Measurements from ENCODE around the gene TP73.

TP73 gene

DNA sequence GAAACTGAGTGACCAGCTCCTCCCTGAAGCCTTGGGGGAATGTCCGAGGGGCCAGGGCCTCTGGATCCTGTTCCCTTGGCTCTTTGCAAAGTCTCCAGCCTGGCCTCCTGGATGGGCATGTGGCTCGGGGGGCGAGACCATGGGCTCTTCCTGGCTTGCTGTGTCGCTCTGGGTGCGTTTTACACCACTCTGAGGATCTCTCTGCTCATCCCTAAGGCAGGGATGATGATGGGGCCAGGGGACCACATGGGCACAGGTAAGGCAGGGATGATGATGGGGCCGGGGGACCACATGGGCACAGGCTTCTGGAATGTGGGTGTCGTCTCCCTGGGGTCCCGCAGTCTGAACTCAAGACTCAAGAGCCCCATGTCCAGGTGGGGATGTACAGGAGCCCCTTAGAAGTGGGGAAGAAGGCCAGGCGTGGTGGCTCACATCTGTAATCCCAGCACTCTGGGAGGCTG, 17.7 kb downstream of the TP73 start:
- Histone ChIP-seq H3K4me2 (no peak overlapping the region), H3K79me2 (ENCODE audit: insufficient read depth, low read depth) (no peaks in the 10 kb centered on the region), H3K27me3 (ENCODE audit: insufficient read depth, low read depth) (peaks cover 92% of the 10 kb centered on the region), H3K36me3 (ENCODE audit: insufficient read depth) (no peaks in the 10 kb centered on the region), H3K4me1 (ENCODE audit: low read depth, poor library complexity, severe bottlenecking) (peaks cover 11% of the 10 kb centered on the region), H3K9ac (no peak overlapping the region), H3K4me3 (IDR thresholded peaks at IDR 0.05; ENCODE audit: insufficient read depth, low read depth, low read length) (no peak overlapping the region), H4K20me1 (ENCODE audit: insufficient read depth) (no peaks in the 10 kb centered on the region), H2AFZ (ENCODE audit: low read depth) (no peak overlapping the region), H3K27ac (no peak overlapping the region)
- TF ChIP-seq, protein P1, sequence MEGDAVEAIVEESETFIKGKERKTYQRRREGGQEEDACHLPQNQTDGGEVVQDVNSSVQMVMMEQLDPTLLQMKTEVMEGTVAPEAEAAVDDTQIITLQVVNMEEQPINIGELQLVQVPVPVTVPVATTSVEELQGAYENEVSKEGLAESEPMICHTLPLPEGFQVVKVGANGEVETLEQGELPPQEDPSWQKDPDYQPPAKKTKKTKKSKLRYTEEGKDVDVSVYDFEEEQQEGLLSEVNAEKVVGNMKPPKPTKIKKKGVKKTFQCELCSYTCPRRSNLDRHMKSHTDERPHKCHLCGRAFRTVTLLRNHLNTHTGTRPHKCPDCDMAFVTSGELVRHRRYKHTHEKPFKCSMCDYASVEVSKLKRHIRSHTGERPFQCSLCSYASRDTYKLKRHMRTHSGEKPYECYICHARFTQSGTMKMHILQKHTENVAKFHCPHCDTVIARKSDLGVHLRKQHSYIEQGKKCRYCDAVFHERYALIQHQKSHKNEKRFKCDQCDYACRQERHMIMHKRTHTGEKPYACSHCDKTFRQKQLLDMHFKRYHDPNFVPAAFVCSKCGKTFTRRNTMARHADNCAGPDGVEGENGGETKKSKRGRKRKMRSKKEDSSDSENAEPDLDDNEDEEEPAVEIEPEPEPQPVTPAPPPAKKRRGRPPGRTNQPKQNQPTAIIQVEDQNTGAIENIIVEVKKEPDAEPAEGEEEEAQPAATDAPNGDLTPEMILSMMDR (conservative IDR thresholded peaks at IDR 0.05; ENCODE audit: low read depth, low read length): no peak

DNA sequence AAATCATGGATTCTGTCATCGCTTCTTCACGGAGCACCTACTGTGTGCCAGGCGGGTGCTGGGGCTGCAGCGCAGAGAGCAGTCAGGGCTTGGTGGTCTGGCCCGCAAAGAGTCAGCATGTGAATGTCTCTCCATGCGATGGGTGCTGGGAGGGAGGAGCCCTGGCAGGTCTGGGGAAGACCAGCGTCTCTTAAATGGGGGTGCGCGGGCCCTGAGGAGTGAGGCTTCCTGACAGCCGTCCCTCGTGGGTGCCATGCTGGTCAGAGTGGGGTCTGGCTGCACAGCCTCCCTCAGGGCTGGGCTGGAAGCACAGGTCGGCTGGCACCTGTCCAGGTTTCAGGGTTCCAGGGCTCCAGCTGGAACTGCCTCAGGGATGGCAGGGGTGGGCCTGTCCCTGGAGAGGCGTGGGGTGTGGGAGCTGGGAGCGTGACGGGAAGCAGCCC, 18.5 kb downstream of the TP73 start:
- H3K27ac ChIP-seq: no peak overlapping the region
- peaks cover 11% of the 10 kb centered on the region for H3K4me1 ChIP-seq (ENCODE audit: low read depth, poor library complexity, severe bottlenecking)
- no peak overlapping the region for H2AFZ ChIP-seq (ENCODE audit: low read depth)
- H3K4me2 ChIP-seq: no peak overlapping the region
- H3K79me2 ChIP-seq (ENCODE audit: insufficient read depth, low read depth): no peaks in the 10 kb centered on the region
- H3K9ac ChIP-seq: no peak overlapping the region
- no peaks in the 10 kb centered on the region for H4K20me1 ChIP-seq (ENCODE audit: insufficient read depth)
- TF ChIP-seq, protein P1 (conservative IDR thresholded peaks at IDR 0.05; ENCODE audit: low read depth, low read length): no peak
- H3K36me3 ChIP-seq (ENCODE audit: insufficient read depth): no peaks in the 10 kb centered on the region
- H3K27me3 ChIP-seq (ENCODE audit: insufficient read depth, low read depth): peaks cover 92% of the 10 kb centered on the region
- no peak overlapping the region for H3K4me3 ChIP-seq (IDR thresholded peaks at IDR 0.05; ENCODE audit: insufficient read depth, low read depth, low read length)

DNA sequence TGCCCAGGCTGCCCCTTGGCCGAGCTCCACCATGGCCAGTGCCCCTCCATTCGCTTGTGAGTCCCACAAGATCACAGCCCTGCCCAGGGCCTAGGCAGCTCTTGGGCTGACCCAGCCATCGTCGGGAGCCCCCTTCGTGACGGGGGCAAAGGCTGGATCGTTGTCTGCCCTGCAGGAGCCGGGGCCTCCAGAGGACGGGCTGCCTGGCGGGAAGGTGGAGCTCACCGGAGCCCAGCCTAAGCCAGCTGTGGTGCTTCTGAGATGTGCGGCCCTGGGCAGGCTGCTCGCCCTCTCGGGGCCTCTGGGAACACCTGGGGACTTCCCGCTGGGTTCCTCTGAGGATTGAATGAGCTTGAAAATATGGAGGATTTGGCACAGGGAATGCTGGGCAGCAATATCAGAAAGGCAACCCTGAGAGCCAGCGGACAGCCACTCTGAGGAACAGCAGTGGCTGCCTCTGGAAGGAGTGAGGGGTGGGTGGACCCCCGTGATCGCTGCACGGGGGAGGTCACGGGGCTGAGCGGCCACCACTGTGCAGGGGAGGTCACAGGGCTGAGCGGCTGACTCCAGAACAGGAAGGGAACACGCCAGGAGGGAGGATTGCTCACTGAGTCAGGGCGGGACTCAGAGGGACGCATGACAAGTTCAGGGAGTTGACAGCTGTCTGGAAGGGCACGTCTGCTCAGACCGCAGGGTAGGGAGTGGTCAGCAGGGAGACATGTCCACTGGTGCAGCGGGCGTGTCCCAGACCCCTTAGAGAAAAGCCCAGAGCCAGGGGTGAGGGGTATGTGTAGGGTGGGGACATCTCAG, 19.3 kb downstream of the TP73 start:
- Histone ChIP-seq H3K4me2 (no peak overlapping the region), H3K27ac (no peak overlapping the region)

DNA sequence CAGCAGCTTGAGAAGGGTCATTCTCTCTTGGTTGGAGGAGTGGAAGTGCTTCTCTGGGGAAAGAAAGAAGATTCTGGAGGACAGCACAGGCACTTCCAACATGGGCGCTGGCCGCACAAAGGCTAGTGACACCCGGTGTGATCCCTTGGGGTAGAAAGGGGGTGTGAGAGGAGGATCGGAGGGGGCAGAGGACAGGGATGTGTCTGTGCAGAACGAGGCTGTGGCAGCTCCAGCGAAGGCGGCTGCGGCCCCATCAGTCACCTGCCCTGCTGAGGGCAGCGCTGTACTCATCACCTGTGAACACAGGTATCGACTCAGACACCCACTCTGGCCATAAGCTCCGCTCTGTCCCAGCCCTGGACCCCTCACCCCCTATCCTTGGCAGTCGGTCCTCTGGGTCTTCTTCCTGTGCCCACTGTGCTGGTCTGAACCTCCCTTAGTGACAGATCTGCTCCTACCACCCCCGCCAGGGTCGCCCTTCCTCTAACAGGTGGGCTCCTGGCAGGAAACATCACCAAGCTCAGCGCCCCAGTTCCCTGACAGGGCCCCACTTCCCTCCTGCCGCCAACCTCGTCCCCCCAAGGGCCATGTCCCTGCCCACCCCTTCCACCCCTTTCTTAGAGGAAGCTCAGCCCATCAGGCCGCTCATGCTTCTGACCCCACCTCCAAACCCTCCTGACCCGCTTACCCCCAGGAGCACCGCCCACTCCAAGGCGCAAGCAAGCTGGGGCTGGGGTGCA, 20.1 kb downstream of the TP73 start:
- Histone ChIP-seq H4K20me1 (ENCODE audit: insufficient read depth) (no peaks in the 10 kb centered on the region), H2AFZ (ENCODE audit: low read depth) (no peak overlapping the region), H3K36me3 (ENCODE audit: insufficient read depth) (no peaks in the 10 kb centered on the region), H3K79me2 (ENCODE audit: insufficient read depth, low read depth) (no peaks in the 10 kb centered on the region), H3K27me3 (ENCODE audit: insufficient read depth, low read depth) (peaks cover 91% of the 10 kb centered on the region), H3K4me3 (IDR thresholded peaks at IDR 0.05; ENCODE audit: insufficient read depth, low read depth, low read length) (no peak overlapping the region), H3K4me1 (ENCODE audit: low read depth, poor library complexity, severe bottlenecking) (peaks cover 21% of the 10 kb centered on the region), H3K4me2 (no peak overlapping the region), H3K9ac (no peak overlapping the region), H3K27ac (no peak overlapping the region)
- TF ChIP-seq, protein P1 (conservative IDR thresholded peaks at IDR 0.05; ENCODE audit: low read depth, low read length): no peak

More for the DNA sequence above, 19.3 kb downstream of the TP73 start:
- TF ChIP-seq, protein P1 (conservative IDR thresholded peaks at IDR 0.05; ENCODE audit: low read depth, low read length): no peak
- H3K36me3 ChIP-seq (ENCODE audit: insufficient read depth): no peaks in the 10 kb centered on the region
- no peak overlapping the region for H2AFZ ChIP-seq (ENCODE audit: low read depth)
- H3K79me2 ChIP-seq (ENCODE audit: insufficient read depth, low read depth): no peaks in the 10 kb centered on the region
- H3K27me3 ChIP-seq (ENCODE audit: insufficient read depth, low read depth): peaks cover 93% of the 10 kb centered on the region
- no peak overlapping the region for H3K9ac ChIP-seq
- no peaks in the 10 kb centered on the region for H4K20me1 ChIP-seq (ENCODE audit: insufficient read depth)
- H3K4me1 ChIP-seq (ENCODE audit: low read depth, poor library complexity, severe bottlenecking): peaks cover 12% of the 10 kb centered on the region
- no peak overlapping the region for H3K4me3 ChIP-seq (IDR thresholded peaks at IDR 0.05; ENCODE audit: insufficient read depth, low read depth, low read length)

Measured in KMS-11 (cell line).